ENCODE measurements around the gene NLGN2.
A peak's percentile ranks its signal among the peaks of the same experiment; 100 is the strongest.
"Not testable (repeated sequence)": the region's sequence is repeated elsewhere in the genome, so short reads cannot be mapped to it uniquely, and the experiment has no call there.

Gene NLGN2

DNA sequence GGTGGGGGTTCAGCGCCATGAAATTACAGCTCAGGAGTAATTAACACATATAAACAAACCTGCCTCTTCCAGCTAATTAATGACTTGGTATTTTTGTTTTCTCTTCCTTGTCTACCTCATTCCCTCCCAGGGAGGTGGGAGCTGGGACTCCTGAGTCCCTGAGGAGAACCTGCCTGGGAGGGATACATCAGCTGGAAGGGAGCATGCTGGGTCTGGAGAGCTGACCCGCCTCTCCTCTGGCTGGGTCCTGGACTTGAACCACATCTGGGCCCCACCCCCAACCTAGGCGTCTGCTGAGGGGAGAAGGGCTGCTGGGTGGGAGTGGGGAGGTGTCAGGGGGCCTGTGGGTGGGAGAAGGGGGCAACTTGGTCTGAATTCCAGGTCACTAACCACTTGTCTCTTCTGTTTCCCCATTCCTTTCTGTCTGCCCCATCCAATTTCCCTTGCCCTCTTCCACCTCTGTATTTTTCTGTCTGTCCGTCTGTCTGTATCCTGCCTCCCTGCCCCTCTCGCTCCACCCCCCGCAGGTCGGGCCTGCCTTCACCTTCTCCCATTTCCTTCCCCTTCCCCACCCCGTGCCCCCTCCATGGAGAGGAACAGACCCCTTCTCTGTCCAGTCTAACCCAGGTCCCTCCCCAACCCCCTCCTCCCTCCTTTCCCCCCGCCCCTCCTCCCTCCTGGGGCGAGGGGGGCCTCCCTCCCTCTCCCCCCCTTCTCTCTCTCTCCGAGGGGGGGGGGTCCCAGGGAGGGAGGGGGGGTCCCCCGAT lies at the start of gene NLGN2:
NLGN2 (plus strand) TSS at position 361 of the 767 bp plus-strand sequence. CDS start 411 bp downstream, outside the sequence.
- TF ChIP-seq, protein P1, sequence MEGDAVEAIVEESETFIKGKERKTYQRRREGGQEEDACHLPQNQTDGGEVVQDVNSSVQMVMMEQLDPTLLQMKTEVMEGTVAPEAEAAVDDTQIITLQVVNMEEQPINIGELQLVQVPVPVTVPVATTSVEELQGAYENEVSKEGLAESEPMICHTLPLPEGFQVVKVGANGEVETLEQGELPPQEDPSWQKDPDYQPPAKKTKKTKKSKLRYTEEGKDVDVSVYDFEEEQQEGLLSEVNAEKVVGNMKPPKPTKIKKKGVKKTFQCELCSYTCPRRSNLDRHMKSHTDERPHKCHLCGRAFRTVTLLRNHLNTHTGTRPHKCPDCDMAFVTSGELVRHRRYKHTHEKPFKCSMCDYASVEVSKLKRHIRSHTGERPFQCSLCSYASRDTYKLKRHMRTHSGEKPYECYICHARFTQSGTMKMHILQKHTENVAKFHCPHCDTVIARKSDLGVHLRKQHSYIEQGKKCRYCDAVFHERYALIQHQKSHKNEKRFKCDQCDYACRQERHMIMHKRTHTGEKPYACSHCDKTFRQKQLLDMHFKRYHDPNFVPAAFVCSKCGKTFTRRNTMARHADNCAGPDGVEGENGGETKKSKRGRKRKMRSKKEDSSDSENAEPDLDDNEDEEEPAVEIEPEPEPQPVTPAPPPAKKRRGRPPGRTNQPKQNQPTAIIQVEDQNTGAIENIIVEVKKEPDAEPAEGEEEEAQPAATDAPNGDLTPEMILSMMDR (IDR thresholded peaks at IDR 0.05; ENCODE audit: low read depth, low read length, missing control alignments) = no peak
- Histone ChIP-seq H3K27me3 (replicated peaks) (no peaks in the 10 kb centered on the region), H3K27ac (no peak within 1 kb of the TSS), H3K36me3 (replicated peaks) (peaks cover 15% of the 10 kb centered on the region), H3K4me3 (ENCODE audit: low read depth, low read length) (no peak within 1 kb of the TSS)
- DNase-seq = no peak
- in situ Hi-C loops (cut with HindIII; ENCODE audit: low pct_ligation_motif_present, low sequenced_read_pairs) = no loop called here

DNA sequence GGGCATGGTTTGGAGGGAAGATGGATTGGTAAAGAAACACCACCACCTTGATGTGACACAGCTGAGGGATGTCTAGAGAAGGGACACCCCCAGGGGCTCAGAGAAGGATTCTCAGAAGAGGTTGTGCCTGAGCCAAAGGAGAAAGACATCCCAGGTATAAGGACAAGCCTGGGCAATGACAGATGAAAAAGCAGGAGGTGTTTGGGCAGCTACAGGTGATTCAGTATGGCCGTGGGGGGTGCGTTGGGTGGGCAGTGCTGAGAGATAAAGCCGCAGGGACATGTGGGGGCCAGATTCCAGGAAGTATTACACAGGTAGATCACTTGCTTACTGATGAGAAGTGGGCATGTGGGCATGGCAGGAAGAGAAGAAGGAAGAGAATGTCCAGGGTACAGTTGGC lies 45.7 kb upstream of the NLGN2 start:
- no peaks in the 10 kb centered on the region for H3K27me3 ChIP-seq (replicated peaks)
- H3K36me3 ChIP-seq (replicated peaks) = no peaks in the 10 kb centered on the region
- no peak overlapping the region for H3K27ac ChIP-seq
- TF ChIP-seq, protein P1 (IDR thresholded peaks at IDR 0.05; ENCODE audit: low read depth, low read length, missing control alignments) = no peak
- in situ Hi-C loops (cut with HindIII; ENCODE audit: low pct_ligation_motif_present, low sequenced_read_pairs) = no loop called here
- no peak overlapping the region for H3K4me3 ChIP-seq (ENCODE audit: low read depth, low read length)
- DNase-seq = no peak

DNA sequence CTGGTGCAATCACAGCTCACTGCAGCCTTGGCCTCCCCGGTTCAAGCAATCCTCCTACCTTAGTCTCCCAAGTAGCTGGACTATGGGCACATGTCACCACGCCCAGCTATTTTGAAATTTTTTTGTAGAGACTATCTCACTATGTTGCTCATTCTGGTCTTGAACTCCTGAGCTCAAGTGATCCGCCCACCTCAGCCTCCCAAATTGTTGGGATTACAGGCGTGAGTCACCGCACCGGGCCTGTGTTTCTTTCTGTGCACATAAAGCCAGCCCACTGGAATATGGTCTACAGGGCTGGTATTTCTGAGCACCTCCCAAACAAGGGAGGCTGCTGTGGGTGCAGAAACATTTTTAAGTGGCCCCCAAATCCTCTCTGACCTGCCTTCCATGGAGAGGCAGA lies 44.3 kb upstream of the NLGN2 start:
- Histone ChIP-seq H3K27ac (no peak overlapping the region), H3K27me3 (replicated peaks) (no peaks in the 10 kb centered on the region), H3K36me3 (replicated peaks) (no peaks in the 10 kb centered on the region), H3K4me3 (ENCODE audit: low read depth, low read length) (no peak overlapping the region)
- in situ Hi-C loops (cut with HindIII; ENCODE audit: low pct_ligation_motif_present, low sequenced_read_pairs) = no loop called here
- TF ChIP-seq, protein P1 (IDR thresholded peaks at IDR 0.05; ENCODE audit: low read depth, low read length, missing control alignments) = no peak
- DNase-seq = peak; percentile 18

DNA sequence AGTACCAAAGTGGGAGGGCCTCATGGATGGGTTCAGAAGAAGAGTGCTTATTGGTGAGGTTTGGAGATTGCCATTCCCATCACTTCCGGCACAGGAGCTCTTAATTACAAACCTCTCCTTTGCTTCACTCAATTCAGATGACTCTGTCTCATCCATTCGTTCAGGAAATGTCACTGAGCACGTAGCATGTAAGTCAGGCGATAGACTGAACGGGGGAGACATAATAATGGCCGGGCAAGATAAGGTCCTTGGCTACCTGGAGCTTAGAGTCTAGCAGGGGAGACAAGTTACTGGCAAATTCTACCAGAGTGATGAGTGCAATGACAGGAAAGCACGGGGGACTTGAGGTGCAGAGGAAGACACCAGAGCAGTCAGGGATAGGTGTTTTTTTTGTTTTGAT lies 41.7 kb upstream of the NLGN2 start:
- H3K27ac ChIP-seq; H3K36me3 ChIP-seq (replicated peaks); DNase-seq; in situ Hi-C loops (cut with HindIII; ENCODE audit: low pct_ligation_motif_present, low sequenced_read_pairs); H3K27me3 ChIP-seq (replicated peaks); H3K4me3 ChIP-seq (ENCODE audit: low read depth, low read length): not testable (repeated sequence)

DNA sequence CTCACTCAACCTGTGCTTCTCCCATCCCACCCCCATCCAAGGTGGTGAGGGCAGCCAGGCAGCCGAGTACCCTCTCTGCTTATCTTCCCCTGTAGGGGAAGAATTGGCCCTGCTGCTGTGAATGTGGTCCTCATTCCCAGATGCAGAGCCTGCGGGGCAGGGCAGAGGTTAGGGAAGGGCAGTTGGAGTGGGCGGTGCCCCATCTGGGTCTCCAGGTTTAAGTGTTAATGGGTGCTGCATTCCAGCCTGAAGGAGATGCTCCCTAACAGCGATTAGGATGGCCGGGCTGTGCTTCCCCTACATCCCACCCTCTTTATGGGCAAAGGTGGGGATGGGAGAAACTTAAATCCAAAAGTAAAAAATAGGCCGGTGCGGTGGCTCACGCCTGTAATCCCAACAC lies 40.6 kb upstream of the NLGN2 start:
- no peak for DNase-seq
- in situ Hi-C loops (cut with HindIII; ENCODE audit: low pct_ligation_motif_present, low sequenced_read_pairs) = no loop called here
- no peaks in the 10 kb centered on the region for H3K36me3 ChIP-seq (replicated peaks)
- H3K27ac ChIP-seq = no peak overlapping the region
- H3K27me3 ChIP-seq (replicated peaks) = no peaks in the 10 kb centered on the region
- no peak overlapping the region for H3K4me3 ChIP-seq (ENCODE audit: low read depth, low read length)
- TF ChIP-seq, protein P1 (IDR thresholded peaks at IDR 0.05; ENCODE audit: low read depth, low read length, missing control alignments) = no peak

DNA sequence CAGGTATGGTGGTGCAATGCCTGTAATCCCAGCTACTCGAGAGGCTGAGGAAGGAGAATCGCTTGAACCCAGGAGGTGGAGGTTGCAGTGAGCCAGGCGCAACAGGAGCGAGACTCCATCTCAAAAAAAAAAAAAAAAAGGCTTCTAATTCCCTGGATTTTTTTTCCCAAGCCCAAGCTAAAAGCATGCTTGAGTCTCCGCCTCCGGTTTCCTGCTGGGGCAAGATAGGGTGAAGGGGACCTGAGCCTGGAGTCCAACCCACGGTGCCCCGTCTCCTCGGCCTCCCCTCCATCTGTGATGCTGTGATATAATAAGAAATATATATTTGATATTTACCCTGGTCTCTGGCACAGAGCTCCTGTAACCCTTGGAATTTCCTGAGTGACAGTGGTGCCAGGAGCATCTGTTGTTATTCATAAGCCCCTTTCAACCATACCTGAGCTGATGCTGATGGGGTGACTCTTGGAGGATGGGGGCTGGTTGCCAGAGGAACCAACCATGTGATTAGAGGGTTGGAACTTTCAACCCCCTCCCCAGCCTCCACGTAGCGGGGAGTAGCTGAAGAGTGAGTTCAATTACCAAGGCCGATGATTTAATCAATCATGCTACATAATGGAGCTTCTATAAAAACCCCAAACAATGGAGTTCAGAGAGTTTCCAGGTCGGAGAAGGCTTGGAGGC lies 39.6 kb upstream of the NLGN2 start:
- Histone ChIP-seq H3K27ac (no peak overlapping the region), H3K4me3 (ENCODE audit: low read depth, low read length) (no peak overlapping the region), H3K27me3 (replicated peaks) (no peaks in the 10 kb centered on the region), H3K36me3 (replicated peaks) (no peaks in the 10 kb centered on the region)
- TF ChIP-seq, protein P1 (IDR thresholded peaks at IDR 0.05; ENCODE audit: low read depth, low read length, missing control alignments) = no peak
- in situ Hi-C loops (cut with HindIII; ENCODE audit: low pct_ligation_motif_present, low sequenced_read_pairs) = no loop called here
- DNase-seq = no peak

DNA sequence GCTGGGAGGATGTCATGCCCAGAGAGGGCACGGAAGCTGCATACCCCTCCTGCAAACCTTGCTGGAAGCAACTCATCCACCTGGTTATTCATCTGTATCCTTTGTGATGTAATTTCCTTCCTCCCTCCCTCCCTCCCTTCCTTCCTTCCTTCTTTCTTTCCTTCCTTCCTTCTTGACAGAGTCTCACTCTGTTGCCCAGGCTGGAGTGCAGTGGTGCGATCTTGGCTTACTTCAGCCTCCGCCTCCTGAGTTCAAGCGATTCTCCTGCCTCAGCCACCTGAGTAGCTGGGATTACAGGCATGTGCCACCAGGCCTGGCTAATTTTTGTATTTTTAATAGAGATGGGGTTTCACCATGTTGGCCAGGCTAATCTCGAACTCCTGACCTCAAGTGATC lies 39.0 kb upstream of the NLGN2 start:
- in situ Hi-C loops (cut with HindIII; ENCODE audit: low pct_ligation_motif_present, low sequenced_read_pairs); H3K4me3 ChIP-seq (ENCODE audit: low read depth, low read length); DNase-seq; H3K27me3 ChIP-seq (replicated peaks); H3K27ac ChIP-seq; H3K36me3 ChIP-seq (replicated peaks): not testable (repeated sequence)

All from brain microvascular endothelial cell (primary cell).